SH-SY5Y (cell line): ENCODE measurements around the gene FBXL4.

ENCODE experiments used
- GATA2 ChIP-seq: IDR thresholded peaks from 2 replicates; pipeline ENCODE4 v1.6.1; 2011; ENCODE audit warnings: mild to moderate bottlenecking, low read depth, low read length
- GATA3 ChIP-seq: IDR thresholded peaks from 2 replicates; pipeline ENCODE4 v1.6.1; 2011; ENCODE audit warnings: low read depth, mild to moderate bottlenecking, low read length, moderate library complexity

GRCh38 chr6:98958776-98959175 is 11.0 kb upstream of the FBXL4 start:
- TF ChIP-seq GATA3 (no peak), GATA2 (no peak)
